Liver (tissue), 3 donors: ENCODE data around the gene CORO2B.

Experiments
- CTCF ChIP-seq: fragments of 150-350 bp; IDR thresholded peaks from 2 replicates; pipeline ENCODE4 v1.5.1; 2017; ENCODE audit warnings: improper control_type of control experiment, low read depth, low read length; ENCODE audit not compliant: missing input control
- GABPA ChIP-seq, 2 donors: IDR thresholded peaks in 1 of 2; conservative IDR thresholded peaks in 1 of 2; 2 replicates each; pipeline ENCODE4 v1.6.1; 2016; ENCODE audit warnings: antibody characterized with exemption in 2 of 2, mild to moderate bottlenecking in 1 of 2, moderate library complexity in 1 of 2
- JUND ChIP-seq, 2 donors: IDR thresholded peaks; 2 replicates each; pipeline ENCODE4 v1.6.1; 2016; ENCODE audit warnings: antibody characterized with exemption in 2 of 2
- RAD21 ChIP-seq, 2 donors: IDR thresholded peaks; 2 replicates each; pipeline ENCODE4 v1.6.1; 2016; ENCODE audit warnings: antibody characterized with exemption in 2 of 2, mild to moderate bottlenecking in 2 of 2
- SP1 ChIP-seq: IDR thresholded peaks from 2 replicates; pipeline ENCODE4 v1.6.1; 2018; ENCODE audit warnings: antibody characterized with exemption, mild to moderate bottlenecking
- TAF1 ChIP-seq: conservative IDR thresholded peaks from 2 replicates; pipeline ENCODE4 v1.6.1; 2016; ENCODE audit warnings: antibody characterized with exemption, mild to moderate bottlenecking
- ZBTB33 ChIP-seq: IDR thresholded peaks from 2 replicates; pipeline ENCODE4 v1.6.1; 2016; ENCODE audit warnings: antibody characterized with exemption
- TF ChIP-seq, protein P1 (sequence below): IDR thresholded peaks from 2 replicates; pipeline ENCODE4 v1.6.1; 2016; ENCODE audit warnings: antibody characterized with exemption
- TF ChIP-seq, protein P2 (sequence below): IDR thresholded peaks from 2 replicates; pipeline ENCODE4 v1.6.1; 2016; ENCODE audit warnings: antibody characterized with exemption
- TF ChIP-seq, protein P3 (sequence below): IDR thresholded peaks from 2 replicates; pipeline ENCODE4 v1.6.1; 2016; ENCODE audit warnings: antibody characterized with exemption, mild to moderate bottlenecking
- donor health status: healthy.
- donor health status: healthy.

GRCh38 chr15:68687136-68687735 lies 108.4 kb downstream of the CORO2B start:
- TF ChIP-seq CTCF (no peak), JUND (IDR thresholded peaks at IDR 0.05) (no peak), SP1 (no peak), RAD21 (IDR thresholded peaks at IDR 0.05) (no peak), ZBTB33 (no peak), GABPA (IDR thresholded peaks at IDR 0.05 in 1 of 2, conservative IDR thresholded peaks at IDR 0.05 in 1 of 2) (no peak), TAF1 (no peak)
- TF ChIP-seq, protein P1, sequence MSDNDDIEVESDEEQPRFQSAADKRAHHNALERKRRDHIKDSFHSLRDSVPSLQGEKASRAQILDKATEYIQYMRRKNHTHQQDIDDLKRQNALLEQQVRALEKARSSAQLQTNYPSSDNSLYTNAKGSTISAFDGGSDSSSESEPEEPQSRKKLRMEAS = no peak
- TF ChIP-seq, protein P2, sequence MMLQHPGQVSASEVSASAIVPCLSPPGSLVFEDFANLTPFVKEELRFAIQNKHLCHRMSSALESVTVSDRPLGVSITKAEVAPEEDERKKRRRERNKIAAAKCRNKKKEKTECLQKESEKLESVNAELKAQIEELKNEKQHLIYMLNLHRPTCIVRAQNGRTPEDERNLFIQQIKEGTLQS = no peak
- TF ChIP-seq, protein P3, sequence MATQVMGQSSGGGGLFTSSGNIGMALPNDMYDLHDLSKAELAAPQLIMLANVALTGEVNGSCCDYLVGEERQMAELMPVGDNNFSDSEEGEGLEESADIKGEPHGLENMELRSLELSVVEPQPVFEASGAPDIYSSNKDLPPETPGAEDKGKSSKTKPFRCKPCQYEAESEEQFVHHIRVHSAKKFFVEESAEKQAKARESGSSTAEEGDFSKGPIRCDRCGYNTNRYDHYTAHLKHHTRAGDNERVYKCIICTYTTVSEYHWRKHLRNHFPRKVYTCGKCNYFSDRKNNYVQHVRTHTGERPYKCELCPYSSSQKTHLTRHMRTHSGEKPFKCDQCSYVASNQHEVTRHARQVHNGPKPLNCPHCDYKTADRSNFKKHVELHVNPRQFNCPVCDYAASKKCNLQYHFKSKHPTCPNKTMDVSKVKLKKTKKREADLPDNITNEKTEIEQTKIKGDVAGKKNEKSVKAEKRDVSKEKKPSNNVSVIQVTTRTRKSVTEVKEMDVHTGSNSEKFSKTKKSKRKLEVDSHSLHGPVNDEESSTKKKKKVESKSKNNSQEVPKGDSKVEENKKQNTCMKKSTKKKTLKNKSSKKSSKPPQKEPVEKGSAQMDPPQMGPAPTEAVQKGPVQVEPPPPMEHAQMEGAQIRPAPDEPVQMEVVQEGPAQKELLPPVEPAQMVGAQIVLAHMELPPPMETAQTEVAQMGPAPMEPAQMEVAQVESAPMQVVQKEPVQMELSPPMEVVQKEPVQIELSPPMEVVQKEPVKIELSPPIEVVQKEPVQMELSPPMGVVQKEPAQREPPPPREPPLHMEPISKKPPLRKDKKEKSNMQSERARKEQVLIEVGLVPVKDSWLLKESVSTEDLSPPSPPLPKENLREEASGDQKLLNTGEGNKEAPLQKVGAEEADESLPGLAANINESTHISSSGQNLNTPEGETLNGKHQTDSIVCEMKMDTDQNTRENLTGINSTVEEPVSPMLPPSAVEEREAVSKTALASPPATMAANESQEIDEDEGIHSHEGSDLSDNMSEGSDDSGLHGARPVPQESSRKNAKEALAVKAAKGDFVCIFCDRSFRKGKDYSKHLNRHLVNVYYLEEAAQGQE = no peak
